Spleen (tissue), 11 donors: ENCODE results near the gene ANO4. TPM values are rescaled to one million over a fixed set of nuclear protein-coding genes. Genes with fewer than 3 reads are reported as not detected.

Source experiments
- DNase-seq: peaks from one replicate; pipeline ENCODE4 v3.0.0-alpha.2; 2020
- H3K27ac ChIP-seq, 8 donors: fragments of 200-600 bp; sonication (generic) in 7 of 8; 1 replicate in 4 of 8; 2 replicates in 4 of 8; pipeline versions ENCODE4 v1.5.0 to v1.8.0; 2016 to 2021; ENCODE audit warnings: inconsistent platforms in 4 of 8, mild to moderate bottlenecking in 4 of 8, moderate library complexity in 1 of 8
- H3K27me3 ChIP-seq, 7 donors: fragments of 200-600 bp; sonication (generic) in 6 of 7; replicated peaks in 1 of 7; 1 replicate in 4 of 7; 2 replicates in 3 of 7; pipeline versions ENCODE4 v1.5.0 to v1.8.0; 2016 to 2021; ENCODE audit warnings: inconsistent platforms in 3 of 7, mild to moderate bottlenecking in 1 of 7
- H3K36me3 ChIP-seq, 6 donors: fragments of 200-600 bp; sonication (generic) in 5 of 6; 1 replicate in 4 of 6; 2 replicates in 2 of 6; pipeline versions ENCODE4 v1.5.0 to v1.8.0; 2016 to 2021; ENCODE audit warnings: inconsistent platforms in 2 of 6
- H3K4me1 ChIP-seq, 6 donors: fragments of 200-600 bp; sonication (generic) in 5 of 6; 1 replicate in 3 of 6; 2 replicates in 3 of 6; pipeline versions ENCODE4 v1.5.0 to v1.8.0; 2016 to 2021; ENCODE audit warnings: inconsistent platforms in 3 of 6
- H3K4me3 ChIP-seq, 8 donors: fragments of 200-600 bp; sonication (generic) in 7 of 8; 1 replicate in 4 of 8; 2 replicates in 4 of 8; pipeline versions ENCODE4 v1.5.0 to v1.8.0; 2016 to 2021; ENCODE audit warnings: inconsistent platforms in 4 of 8, mild to moderate bottlenecking in 4 of 8, moderate library complexity in 2 of 8
- H3K9me3 ChIP-seq, 8 donors: fragments of 200-600 bp; sonication (generic) in 7 of 8; 1 replicate in 4 of 8; 2 replicates in 4 of 8; pipeline versions ENCODE4 v1.5.0 to v1.8.0; 2016 to 2021; ENCODE audit warnings: inconsistent platforms in 4 of 8
- POLR2A ChIP-seq, 3 donors: fragments of 450-650 bp; IDR thresholded peaks; one replicate each; pipeline ENCODE4 v1.5.1; 2017; ENCODE audit warnings: antibody characterized with exemption in 3 of 3, mild to moderate bottlenecking in 1 of 3
- POLR2AphosphoS5 ChIP-seq, 3 donors: sonication (generic); formaldehyde crosslinking; IDR thresholded peaks; one replicate each; pipeline ENCODE4 v1.5.1; 2017; ENCODE audit warnings: antibody characterized with exemption in 3 of 3
- WGBS, 5 donors: extraction: QIAGEN DNeasy Blood & Tissue Kit in 3 of 5; methylation state at CpG; one replicate each; pipeline versions ENCODE4 v1.1.5 to v1.1.7; 2013 to 2018; 5-methylcytosine and 5-hydroxymethylcytosine counted together
- intact Hi-C: fragments of 100-400 bp; cut with DNase I; formaldehyde crosslinking; loops from one replicate; pipeline ENCODE4 v1.15.0; 2023; ENCODE audit warnings: low total_unique reads
- polyA plus RNA-seq, 3 donors: library from polyadenylated mRNA; stranded (reverse); fragments of 200-250 nt; gene quantifications; one replicate each; pipeline ENCODE4 v1.2.1, GENCODE V29; 2013
- total RNA-seq, 7 donors: library from RNA; depleted of rRNA in 3 of 7; stranded (reverse); fragments of >200 nt in 3 of 7; fragmentation: NEBNext Ultra II Directional in 4 of 7; extraction: Animal tissue kit (Norgen Biotek cat#: 25700) in 4 of 7; gene quantifications; one replicate each; pipeline versions ENCODE4 v1.1.0 to v1.2.1, GENCODE V29; 2016 to 2021
- TF ChIP-seq, protein P1 (sequence below), 11 experiments: fragments of 200-600 bp in 7 of 11; fragments of 450-650 bp in 4 of 11; sonication (generic) in 4 of 11; IDR thresholded peaks in 8 of 11; conservative IDR thresholded peaks in 3 of 11; 1 replicate in 7 of 11; 2 replicates in 4 of 11; pipeline versions ENCODE4 v1.4.0 to v1.8.0; 2016 to 2021; ENCODE audit warnings: antibody characterized with exemption in 11 of 11, inconsistent platforms in 4 of 11, mild to moderate bottlenecking in 1 of 11
- donor health status: healthy with polysubstance abuse.
- donor health status: DM: no; HTN: no; CAD: no; lungs with moderate emphysema.
- donor health status: DM: no; HTN: no; CAD: no.
- donor health status: Bipolar disorder and iron deficiency.
- donor health status: healthy.
- donor health status: DM: no; HTN: no; CAD: no.
- donor health status: DM: yes; HTN: yes; CAD: no.

ANO4 gene
- total and polyA plus RNA-seq, 10 donors, result 0.42 TPM; not detected in 9

DNA sequence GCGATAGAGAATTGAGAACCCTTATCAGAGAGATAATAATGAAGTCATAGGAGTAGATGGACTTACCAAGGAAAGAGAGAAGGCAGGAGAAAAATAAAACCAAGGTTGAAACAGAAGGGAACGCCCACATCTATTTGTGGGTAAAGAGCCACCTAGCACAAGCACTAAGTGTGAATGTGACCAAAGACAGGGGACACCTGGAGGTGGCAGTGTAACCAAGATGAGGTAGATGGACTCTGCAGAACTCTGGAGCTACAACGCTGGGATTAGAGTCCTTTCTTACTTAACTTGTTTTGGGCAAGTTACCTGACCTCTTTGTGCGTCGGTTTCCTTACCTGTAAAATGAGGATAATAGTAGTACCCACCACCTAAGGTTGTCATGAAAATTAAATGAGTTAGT is 313.6 kb downstream of the ANO4 start:
- Histone ChIP-seq H3K9me3 (peaks cover 0 to 13% (median 4%) of the 10 kb centered on the region in 8 donors), H3K27ac (no peak overlapping the region), H3K4me1 (no peaks in the 10 kb centered on the region), H3K4me3 (no peak overlapping the region), H3K27me3 (no peaks in the 10 kb centered on the region), H3K36me3 (no peaks in the 10 kb centered on the region)
- DNase-seq, result no peak
- intact Hi-C loops, result no loop called here
- WGBS, 5 donors, result 79 to 90% (median 86%) methylated on average over 5 of the region's 5 CpGs
- TF ChIP-seq POLR2A (IDR thresholded peaks at IDR 0.05), result no peak
- TF ChIP-seq POLR2AphosphoS5 (IDR thresholded peaks at IDR 0.05), result no peak
- TF ChIP-seq, protein P1, sequence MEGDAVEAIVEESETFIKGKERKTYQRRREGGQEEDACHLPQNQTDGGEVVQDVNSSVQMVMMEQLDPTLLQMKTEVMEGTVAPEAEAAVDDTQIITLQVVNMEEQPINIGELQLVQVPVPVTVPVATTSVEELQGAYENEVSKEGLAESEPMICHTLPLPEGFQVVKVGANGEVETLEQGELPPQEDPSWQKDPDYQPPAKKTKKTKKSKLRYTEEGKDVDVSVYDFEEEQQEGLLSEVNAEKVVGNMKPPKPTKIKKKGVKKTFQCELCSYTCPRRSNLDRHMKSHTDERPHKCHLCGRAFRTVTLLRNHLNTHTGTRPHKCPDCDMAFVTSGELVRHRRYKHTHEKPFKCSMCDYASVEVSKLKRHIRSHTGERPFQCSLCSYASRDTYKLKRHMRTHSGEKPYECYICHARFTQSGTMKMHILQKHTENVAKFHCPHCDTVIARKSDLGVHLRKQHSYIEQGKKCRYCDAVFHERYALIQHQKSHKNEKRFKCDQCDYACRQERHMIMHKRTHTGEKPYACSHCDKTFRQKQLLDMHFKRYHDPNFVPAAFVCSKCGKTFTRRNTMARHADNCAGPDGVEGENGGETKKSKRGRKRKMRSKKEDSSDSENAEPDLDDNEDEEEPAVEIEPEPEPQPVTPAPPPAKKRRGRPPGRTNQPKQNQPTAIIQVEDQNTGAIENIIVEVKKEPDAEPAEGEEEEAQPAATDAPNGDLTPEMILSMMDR (IDR thresholded peaks at IDR 0.05 in 8 of 11, conservative IDR thresholded peaks at IDR 0.05 in 3 of 11), result no peak

DNA sequence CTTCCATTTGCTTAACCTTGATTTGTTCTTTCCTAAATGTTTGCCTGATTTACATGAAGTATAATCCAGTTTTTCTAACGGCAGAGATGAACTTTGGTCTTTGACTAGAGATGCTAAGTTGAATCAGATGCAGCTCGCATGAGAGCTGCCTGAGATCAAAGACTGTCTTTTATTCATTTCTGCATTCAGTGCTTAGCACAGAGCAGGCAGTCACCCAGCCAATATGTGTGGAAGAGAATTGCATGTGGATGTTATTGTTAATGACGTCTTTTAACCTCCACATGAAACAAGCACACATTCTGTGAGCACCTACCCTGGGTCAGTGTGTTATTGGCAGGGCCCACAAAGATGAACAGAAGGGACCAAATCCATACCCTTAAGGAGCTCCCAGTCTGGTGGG is 316.3 kb downstream of the ANO4 start:
- Histone ChIP-seq H3K4me3 (no peak overlapping the region), H3K4me1 (no peaks in the 10 kb centered on the region), H3K9me3 (no peaks in the 10 kb centered on the region), H3K27ac (no peak overlapping the region), H3K36me3 (no peaks in the 10 kb centered on the region), H3K27me3 (no peaks in the 10 kb centered on the region)
- WGBS, 5 donors, result 71 to 90% (median 86%) methylated on average over 3 of the region's 3 CpGs
- intact Hi-C loops, result no loop called here
- DNase-seq, result no peak
- TF ChIP-seq POLR2AphosphoS5 (IDR thresholded peaks at IDR 0.05), result no peak
- TF ChIP-seq, protein P1 (IDR thresholded peaks at IDR 0.05 in 8 of 11, conservative IDR thresholded peaks at IDR 0.05 in 3 of 11), result no peak
- no peak for TF ChIP-seq POLR2A (IDR thresholded peaks at IDR 0.05)

GRCh38 chr12:101111441-101111840 is 316.9 kb downstream of the ANO4 start:
- H3K27me3 ChIP-seq, result no peaks in the 10 kb centered on the region
- no peak for TF ChIP-seq POLR2A (IDR thresholded peaks at IDR 0.05)
- TF ChIP-seq, protein P1 (IDR thresholded peaks at IDR 0.05 in 8 of 11, conservative IDR thresholded peaks at IDR 0.05 in 3 of 11), result no peak
- no peak for TF ChIP-seq POLR2AphosphoS5 (IDR thresholded peaks at IDR 0.05)
- DNase-seq, result no peak
- H3K4me1 ChIP-seq, result no peaks in the 10 kb centered on the region
- H3K36me3 ChIP-seq, result no peaks in the 10 kb centered on the region
- intact Hi-C loops, result no loop called here
- no peaks in the 10 kb centered on the region for H3K9me3 ChIP-seq
- 81 to 85% (median 84%) methylated on average over 2 of the region's 2 CpGs for WGBS, 5 donors
- no peak overlapping the region for H3K4me3 ChIP-seq
- H3K27ac ChIP-seq, result no peak overlapping the region

DNA sequence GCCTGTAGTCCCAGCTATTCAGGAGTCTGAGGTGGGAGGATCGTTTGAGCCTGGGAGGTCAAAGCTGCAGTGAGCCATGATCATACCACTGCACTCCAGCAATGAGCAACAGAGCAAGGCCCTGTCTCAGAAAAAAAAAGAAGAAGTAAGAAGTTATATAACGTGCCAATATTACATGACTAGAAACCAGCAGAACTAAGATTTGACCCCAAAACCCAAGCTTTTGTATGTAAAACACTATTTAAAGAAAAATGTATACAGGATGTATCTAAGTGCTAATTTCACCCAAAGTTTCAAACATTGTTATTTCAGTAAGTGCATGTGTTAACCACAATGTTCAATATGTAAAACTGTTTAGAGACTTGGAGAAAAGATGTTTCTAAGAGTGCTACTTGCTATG is 320.8 kb downstream of the ANO4 start:
- no peak for DNase-seq
- Histone ChIP-seq H3K4me3 (no peak overlapping the region), H3K27ac (no peak overlapping the region), H3K4me1 (no peaks in the 10 kb centered on the region), H3K36me3 (no peaks in the 10 kb centered on the region), H3K27me3 (no peaks in the 10 kb centered on the region), H3K9me3 (peaks cover 0 to 10% (median under 1%) of the 10 kb centered on the region in 8 donors)
- WGBS, 5 donors, result 55 to 70% (median 68%) methylated on average over 2 of the region's 2 CpGs
- intact Hi-C loops, result no loop called here
- TF ChIP-seq POLR2AphosphoS5 (IDR thresholded peaks at IDR 0.05), result no peak
- TF ChIP-seq, protein P1 (IDR thresholded peaks at IDR 0.05 in 8 of 11, conservative IDR thresholded peaks at IDR 0.05 in 3 of 11), result no peak
- TF ChIP-seq POLR2A (IDR thresholded peaks at IDR 0.05), result no peak
